ENCODE data around the gene FBXO31.

The FBXO31 gene

DNA sequence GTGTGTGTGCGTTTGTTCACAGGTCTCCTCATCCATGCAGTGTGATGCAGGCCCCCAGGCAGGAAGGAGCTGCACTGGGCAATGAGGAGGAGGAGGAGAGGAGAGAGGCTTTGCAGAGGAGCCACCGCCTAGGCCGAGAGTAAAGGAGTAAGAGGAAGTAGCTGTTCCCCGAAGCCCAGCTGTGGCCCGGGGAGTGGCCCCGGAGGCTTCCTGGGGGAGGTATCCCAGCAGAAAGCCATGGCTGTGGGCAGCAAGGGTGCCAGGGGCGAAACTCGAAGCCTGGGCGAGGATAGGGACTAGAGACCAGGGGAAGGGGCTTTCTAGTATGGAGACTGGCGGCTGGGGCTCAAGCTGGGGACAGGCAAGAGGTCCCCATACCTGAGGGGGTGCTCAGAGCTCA, 78.6 kb downstream of the FBXO31 start:
- Histone ChIP-seq H3K9me3 (no peaks in the 10 kb centered on the region), H3K36me3 (no peaks in the 10 kb centered on the region), H3K27me3 (no peaks in the 10 kb centered on the region), H3K4me1 (no peaks in the 10 kb centered on the region), H3K27ac (no peak overlapping the region), H3K4me3 (no peak overlapping the region)
- intact Hi-C loops (cut with DNase I; ENCODE audit: low total_unique reads): no loop called here
- no peak for DNase-seq
- TF ChIP-seq, protein P1, sequence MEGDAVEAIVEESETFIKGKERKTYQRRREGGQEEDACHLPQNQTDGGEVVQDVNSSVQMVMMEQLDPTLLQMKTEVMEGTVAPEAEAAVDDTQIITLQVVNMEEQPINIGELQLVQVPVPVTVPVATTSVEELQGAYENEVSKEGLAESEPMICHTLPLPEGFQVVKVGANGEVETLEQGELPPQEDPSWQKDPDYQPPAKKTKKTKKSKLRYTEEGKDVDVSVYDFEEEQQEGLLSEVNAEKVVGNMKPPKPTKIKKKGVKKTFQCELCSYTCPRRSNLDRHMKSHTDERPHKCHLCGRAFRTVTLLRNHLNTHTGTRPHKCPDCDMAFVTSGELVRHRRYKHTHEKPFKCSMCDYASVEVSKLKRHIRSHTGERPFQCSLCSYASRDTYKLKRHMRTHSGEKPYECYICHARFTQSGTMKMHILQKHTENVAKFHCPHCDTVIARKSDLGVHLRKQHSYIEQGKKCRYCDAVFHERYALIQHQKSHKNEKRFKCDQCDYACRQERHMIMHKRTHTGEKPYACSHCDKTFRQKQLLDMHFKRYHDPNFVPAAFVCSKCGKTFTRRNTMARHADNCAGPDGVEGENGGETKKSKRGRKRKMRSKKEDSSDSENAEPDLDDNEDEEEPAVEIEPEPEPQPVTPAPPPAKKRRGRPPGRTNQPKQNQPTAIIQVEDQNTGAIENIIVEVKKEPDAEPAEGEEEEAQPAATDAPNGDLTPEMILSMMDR (IDR thresholded peaks at IDR 0.05): no peak

DNA sequence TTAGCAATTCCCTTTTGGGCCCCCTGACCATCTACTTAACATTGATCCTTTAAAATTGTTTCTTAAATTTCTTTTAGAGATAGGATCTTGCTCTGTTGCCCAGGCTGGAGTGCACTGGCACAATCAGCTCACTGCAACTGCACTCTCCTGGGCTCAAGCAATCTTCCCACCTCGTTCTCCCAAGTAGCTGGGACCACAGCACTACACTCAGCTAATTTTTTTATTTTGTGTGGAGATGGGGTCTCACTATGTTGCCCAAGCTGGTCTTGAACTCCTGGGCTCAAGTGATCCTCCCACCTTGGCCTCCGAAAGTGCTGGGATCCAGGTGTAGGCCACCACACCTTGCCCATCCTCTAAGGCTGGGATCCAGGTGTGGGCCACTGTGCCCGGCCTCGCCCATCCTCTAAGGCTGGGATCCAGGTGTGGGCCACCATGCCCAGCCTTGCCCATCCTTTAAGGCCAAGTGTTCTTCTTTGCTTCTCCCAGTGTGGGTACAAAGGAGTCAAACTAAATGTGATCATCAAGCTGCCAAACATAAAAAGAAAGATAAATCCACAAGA, 79.5 kb downstream of the FBXO31 start:
- Histone ChIP-seq H3K27ac (no peak overlapping the region), H3K36me3 (no peaks in the 10 kb centered on the region), H3K27me3 (no peaks in the 10 kb centered on the region), H3K9me3 (no peaks in the 10 kb centered on the region), H3K4me3 (no peak overlapping the region), H3K4me1 (no peaks in the 10 kb centered on the region)
- intact Hi-C loops (cut with DNase I; ENCODE audit: low total_unique reads): no loop called here
- TF ChIP-seq, protein P1 (IDR thresholded peaks at IDR 0.05): no peak
- DNase-seq: no peak

DNA sequence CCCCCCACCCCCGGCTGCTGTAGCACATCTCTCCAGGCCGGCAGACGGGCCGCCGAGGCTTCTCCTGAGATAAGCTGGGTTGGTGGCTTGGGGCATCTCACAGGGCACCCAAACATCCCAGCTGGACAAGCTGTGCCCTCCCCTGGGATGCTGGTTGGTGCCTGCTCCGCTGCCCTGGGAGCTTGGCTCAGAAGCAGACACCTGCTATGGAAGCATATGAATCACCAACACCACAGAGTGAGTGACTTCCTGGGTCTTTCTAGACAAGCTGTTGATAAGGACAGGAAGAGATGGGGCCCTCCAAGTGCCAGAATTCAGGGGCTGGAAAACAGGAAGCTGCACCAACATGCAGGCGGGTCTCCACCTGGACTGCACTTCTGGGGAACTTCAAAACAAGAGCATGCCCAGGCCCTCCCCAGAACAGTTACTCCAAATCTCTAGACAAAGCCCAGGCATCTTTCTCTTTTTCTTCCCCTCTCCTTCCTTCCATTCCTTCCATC, 80.1 kb downstream of the FBXO31 start:
- DNase-seq: no peak
- no peak overlapping the region for H3K27ac ChIP-seq
- H3K27me3 ChIP-seq: no peaks in the 10 kb centered on the region
- H3K9me3 ChIP-seq: no peaks in the 10 kb centered on the region
- H3K36me3 ChIP-seq: no peaks in the 10 kb centered on the region
- no peaks in the 10 kb centered on the region for H3K4me1 ChIP-seq
- intact Hi-C loops (cut with DNase I; ENCODE audit: low total_unique reads): no loop called here
- no peak overlapping the region for H3K4me3 ChIP-seq
- TF ChIP-seq, protein P1 (IDR thresholded peaks at IDR 0.05): no peak

DNA sequence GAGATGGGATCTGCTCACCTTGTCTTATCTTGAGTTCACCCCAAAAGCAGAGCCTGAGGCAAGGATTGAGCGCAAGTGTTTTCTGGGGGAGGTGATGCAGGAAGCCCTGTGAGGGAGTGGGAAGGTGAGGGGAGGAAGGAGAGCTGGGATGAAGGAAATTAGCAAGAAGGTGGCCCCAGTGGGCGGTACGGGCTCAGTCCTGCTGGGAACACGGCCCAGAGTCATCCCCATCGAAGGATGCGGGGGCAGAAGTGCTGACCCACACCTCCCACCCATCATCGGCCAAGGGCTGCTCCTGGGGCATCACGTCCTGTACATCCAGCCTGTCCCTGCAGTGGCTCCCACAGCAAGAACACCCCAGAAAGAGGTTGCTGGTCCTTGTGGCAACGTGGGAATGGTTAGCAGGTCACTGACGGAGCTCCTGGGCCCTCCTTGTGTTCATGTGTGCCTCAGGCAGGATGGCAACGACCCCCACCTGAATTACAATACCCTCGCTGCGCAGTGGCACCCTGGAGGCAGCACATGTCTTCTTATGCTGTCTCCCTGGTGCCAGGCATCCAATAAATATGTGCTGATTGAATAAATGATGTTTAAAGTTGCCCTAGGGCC, 84.6 kb downstream of the FBXO31 start:
- intact Hi-C loops (cut with DNase I; ENCODE audit: low total_unique reads): no loop called here
- Histone ChIP-seq H3K4me3 (no peak overlapping the region), H3K9me3 (no peaks in the 10 kb centered on the region), H3K27ac (no peak overlapping the region), H3K36me3 (no peaks in the 10 kb centered on the region), H3K27me3 (no peaks in the 10 kb centered on the region), H3K4me1 (no peaks in the 10 kb centered on the region)
- DNase-seq: no peak
- TF ChIP-seq, protein P1 (IDR thresholded peaks at IDR 0.05): no peak

DNA sequence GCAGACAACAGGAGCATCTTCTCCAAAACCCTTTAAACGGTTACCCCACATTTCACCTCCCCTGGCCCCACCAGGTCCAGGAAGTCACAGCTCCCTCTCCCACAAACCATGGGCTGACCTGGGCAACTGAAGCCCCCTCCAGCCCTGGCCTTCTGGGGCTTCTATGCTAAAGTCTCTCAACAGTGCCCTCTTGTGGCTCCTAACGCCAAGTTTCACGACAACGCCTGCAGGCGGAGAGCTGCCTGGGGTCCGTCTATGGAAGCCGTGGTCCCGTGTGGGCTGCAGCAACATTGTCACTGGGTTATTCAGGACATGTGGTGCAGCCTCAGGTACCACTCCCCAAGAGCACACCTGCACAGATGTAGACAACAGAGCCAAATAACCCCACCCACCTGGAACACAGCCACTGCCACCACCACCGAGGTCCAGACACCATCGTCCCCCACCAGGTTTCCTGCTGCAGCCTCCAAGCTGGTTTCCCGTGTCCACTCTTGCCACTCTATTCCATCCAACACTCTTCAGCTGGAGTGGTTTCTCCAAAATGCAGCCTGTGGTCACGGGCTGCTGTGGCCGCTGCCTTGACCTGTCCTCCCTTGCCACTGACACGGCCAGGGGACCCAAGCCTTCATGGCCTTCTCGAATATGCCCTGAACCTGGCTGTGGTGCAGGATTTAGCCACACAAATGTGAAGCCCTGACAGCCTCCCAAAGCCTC, 85.5 kb downstream of the FBXO31 start:
- Histone ChIP-seq H3K4me3 (no peak overlapping the region), H3K27me3 (no peaks in the 10 kb centered on the region), H3K27ac (no peak overlapping the region), H3K36me3 (no peaks in the 10 kb centered on the region), H3K9me3 (no peaks in the 10 kb centered on the region), H3K4me1 (no peaks in the 10 kb centered on the region)
- intact Hi-C loops (cut with DNase I; ENCODE audit: low total_unique reads): no loop called here
- DNase-seq: no peak
- TF ChIP-seq, protein P1 (IDR thresholded peaks at IDR 0.05): peak; percentile 47 to 54
